Upper lobe of left lung (tissue), 4 donors: ENCODE measurements around the gene TACC2.

ENCODE experiments used
- CTCF ChIP-seq, 6 experiments: fragments of 450-650 bp in 4 of 6; fragments of 200-600 bp in 2 of 6; sonication (generic) in 2 of 6; IDR thresholded peaks; one replicate each; pipeline ENCODE4 v1.5.1; 2016 to 2019; ENCODE audit warnings: antibody characterized with exemption in 6 of 6
- EP300 ChIP-seq, 4 donors: sonication (generic); formaldehyde crosslinking; IDR thresholded peaks; one replicate each; pipeline ENCODE4 v1.5.1; 2017; ENCODE audit warnings: antibody characterized with exemption in 4 of 4, control low read depth in 2 of 4
- POLR2AphosphoS5 ChIP-seq, 2 donors: sonication (generic); formaldehyde crosslinking; IDR thresholded peaks; one replicate each; pipeline ENCODE4 v1.5.1; 2017; ENCODE audit warnings: antibody characterized with exemption in 2 of 2

GRCh38 chr10:122213364-122213763, 224.4 kb downstream of the TACC2 start:
- TF ChIP-seq CTCF (IDR thresholded peaks at IDR 0.05) (no peak), POLR2AphosphoS5 (IDR thresholded peaks at IDR 0.05) (no peak), EP300 (IDR thresholded peaks at IDR 0.05) (no peak)
